Aorta (tissue), 5 donors: ENCODE measurements around the gene ESRRB. TPM values are rescaled to one million over a fixed set of nuclear protein-coding genes. Genes with fewer than 3 reads are reported as not detected.

Experiments
- ATAC-seq: fragments of 200-7000 bp; cut with Tn5 transposase; one replicate; pipeline ENCODE4 v1.9.1; 2022; ENCODE audit warnings: moderate library complexity; ENCODE audit not compliant: low FRiP score
- DNase-seq, 2 donors: peaks; one replicate each; pipeline ENCODE4 v3.0.0-alpha.2; 2020
- H3K27ac ChIP-seq, 2 donors: one replicate each; pipeline ENCODE4 v1.5.1; 2013; ENCODE audit warnings: low read length in 2 of 2, mild to moderate bottlenecking in 2 of 2, moderate library complexity in 2 of 2, control low read depth in 1 of 2, inconsistent platforms in 1 of 2, low read depth in 1 of 2
- H3K27me3 ChIP-seq, 2 donors: one replicate each; pipeline ENCODE4 v1.6.1; 2013; ENCODE audit warnings: control low read depth in 1 of 2, low read length in 1 of 2, mild to moderate bottlenecking in 1 of 2, moderate library complexity in 1 of 2; ENCODE audit not compliant: insufficient read depth in 2 of 2, control insufficient read depth in 1 of 2
- H3K36me3 ChIP-seq, 2 donors: one replicate each; pipeline ENCODE4 v1.6.1; 2013; ENCODE audit warnings: control low read depth in 1 of 2, low read length in 1 of 2, mild to moderate bottlenecking in 1 of 2; ENCODE audit not compliant: insufficient read depth in 2 of 2, control insufficient read depth in 1 of 2
- H3K4me1 ChIP-seq, 2 donors: one replicate each; pipeline ENCODE4 v1.6.1; 2013; ENCODE audit warnings: low read length in 2 of 2, control low read depth in 1 of 2, mild to moderate bottlenecking in 1 of 2, moderate library complexity in 1 of 2; ENCODE audit not compliant: insufficient read depth in 2 of 2, control insufficient read depth in 1 of 2
- H3K4me3 ChIP-seq, 2 donors: one replicate each; pipeline ENCODE4 v1.5.1; 2013; ENCODE audit warnings: low read length in 2 of 2, control low read depth in 1 of 2, mild to moderate bottlenecking in 1 of 2
- H3K9me3 ChIP-seq: one replicate; pipeline ENCODE4 v1.6.1; 2013; ENCODE audit warnings: mild to moderate bottlenecking, low read length; ENCODE audit not compliant: control insufficient read depth
- WGBS, 2 donors: extraction: QIAGEN DNeasy Blood & Tissue Kit; methylation state at CpG; one replicate each; pipeline ENCODE4 v1.1.7; 2013; 5-methylcytosine and 5-hydroxymethylcytosine counted together
- intact Hi-C, 2 donors: fragments of 100-400 bp; cut with DNase I; formaldehyde crosslinking; loops; one replicate each; pipeline versions ENCODE4 v1.14.2 to v1.15.0; 2022
- polyA plus RNA-seq, 2 donors: library from polyadenylated mRNA; stranded (reverse); fragments of 200-250 nt; gene quantifications; one replicate each; pipeline ENCODE4 v1.2.3, GENCODE V29; 2013
- total RNA-seq, 2 donors: library from RNA; stranded (reverse); fragmentation: NEBNext Ultra II Directional; extraction: Animal tissue kit (Norgen Biotek cat#: 25700); gene quantifications; one replicate each; pipeline ENCODE4 v1.2.1, GENCODE V29; 2021
- donor health status: healthy with polysubstance abuse.
- donor health status: Bipolar disorder and iron deficiency.
- donor health status: DM: no; HTN: no; CAD: no.
- donor health status: DM: no; HTN: no; CAD: no.
- donor health status: DM: yes; HTN: yes; CAD: no.

Gene ESRRB
- total and polyA plus RNA-seq, 4 donors = 0.23 to 0.52 (median 0.33) TPM; not detected in 1

- no peaks in the 10 kb centered on the region for H3K4me1 ChIP-seq
- intact Hi-C loops = no loop called here
- WGBS, 2 donors = 91 to 100% methylated on average over 1 of the region's 1 CpG
- DNase-seq (no peak), ATAC-seq (no peak)
- H3K36me3 ChIP-seq = no peaks in the 10 kb centered on the region
- no peaks in the 10 kb centered on the region for H3K9me3 ChIP-seq
- H3K4me3 ChIP-seq = no peak overlapping the region
- no peaks in the 10 kb centered on the region for H3K27me3 ChIP-seq
- H3K27ac ChIP-seq = no peak overlapping the region
These were observed 50.3 kb downstream of the ESRRB start for GRCh38 chr14:76426161-76426696.

DNA sequence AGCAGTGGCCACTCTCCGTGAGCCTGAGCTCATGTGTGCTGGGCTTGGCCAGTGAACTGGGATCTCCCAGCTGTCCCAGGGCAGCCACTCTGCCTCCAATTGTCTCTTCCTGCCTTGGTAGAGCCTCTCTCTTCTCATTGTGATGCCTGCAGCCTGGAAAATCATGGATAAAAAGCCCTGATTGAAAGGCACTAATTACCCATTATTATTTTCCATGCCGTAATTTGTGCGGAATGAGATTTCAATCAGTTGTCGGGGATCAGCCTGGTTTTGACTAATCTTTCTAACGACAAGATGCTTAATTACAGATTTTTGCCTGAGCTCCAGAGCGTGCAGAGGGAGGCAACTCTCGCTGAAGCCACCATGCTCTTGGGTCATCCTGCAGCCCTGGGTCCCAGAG, 52.7 kb downstream of the ESRRB start:
- Histone ChIP-seq H3K4me3 (no peak overlapping the region), H3K4me1 (no peaks in the 10 kb centered on the region), H3K27ac (no peak overlapping the region), H3K9me3 (no peaks in the 10 kb centered on the region), H3K27me3 (no peaks in the 10 kb centered on the region), H3K36me3 (no peaks in the 10 kb centered on the region)
- ATAC-seq (no peak), DNase-seq (no peak)
- WGBS, 2 donors = 71 to 74% methylated on average over 7 of the region's 7 CpGs
- intact Hi-C loops = no loop called here

DNA sequence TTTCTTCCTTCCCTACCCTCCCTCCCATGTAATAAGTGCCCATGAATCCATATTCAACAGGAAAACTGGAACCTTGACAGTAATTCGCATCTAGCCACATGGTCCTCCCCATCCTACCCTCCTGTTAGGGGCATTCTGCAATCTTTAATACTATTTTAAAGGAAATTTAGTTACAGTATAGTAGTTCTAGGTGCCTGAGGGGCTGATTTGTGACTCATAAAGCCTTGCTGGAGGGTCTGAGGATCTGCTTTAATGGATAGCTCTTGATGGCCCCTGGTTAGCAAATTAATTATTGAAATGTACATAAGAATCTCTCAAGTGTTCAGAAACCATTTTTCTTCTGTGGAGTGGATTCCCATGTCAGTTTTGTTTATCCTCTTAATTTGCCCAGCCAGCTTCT, 54.1 kb downstream of the ESRRB start:
- H3K4me1 ChIP-seq = no peaks in the 10 kb centered on the region
- ATAC-seq (no peak), DNase-seq (no peak)
- no peaks in the 10 kb centered on the region for H3K27me3 ChIP-seq
- H3K4me3 ChIP-seq = no peak overlapping the region
- H3K27ac ChIP-seq = no peak overlapping the region
- intact Hi-C loops = no loop called here
- 70 to 85% methylated on average over 1 of the region's 1 CpG for WGBS, 2 donors
- H3K9me3 ChIP-seq = no peaks in the 10 kb centered on the region
- no peaks in the 10 kb centered on the region for H3K36me3 ChIP-seq

DNA sequence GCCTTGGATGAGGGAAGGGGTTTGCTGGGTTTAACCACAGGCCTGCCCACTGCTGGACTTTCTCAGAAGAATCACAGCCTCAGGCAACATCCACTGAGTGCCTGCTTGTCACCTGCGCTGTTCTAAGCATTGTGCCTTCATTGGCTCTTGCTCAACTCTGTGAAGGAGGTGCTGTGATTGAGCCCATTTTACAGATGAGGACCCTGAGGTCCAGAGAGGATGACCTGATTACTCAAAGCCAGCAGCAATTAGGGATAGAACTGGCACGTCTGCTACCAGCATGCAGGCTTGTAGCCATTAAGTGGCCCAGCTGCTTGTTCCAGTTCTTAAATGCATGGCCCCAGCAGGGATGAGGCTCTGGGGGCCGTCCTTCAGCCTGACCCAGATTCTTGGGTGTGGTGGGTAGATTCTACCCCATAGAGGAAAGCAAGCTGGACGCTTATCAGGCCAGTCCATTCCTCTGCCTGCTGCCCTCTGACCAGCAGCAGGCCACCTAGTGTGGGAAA, 54.6 kb downstream of the ESRRB start:
- no peak overlapping the region for H3K4me3 ChIP-seq
- no peaks in the 10 kb centered on the region for H3K9me3 ChIP-seq
- DNase-seq = no peak
- intact Hi-C loops = no loop called here
- no peaks in the 10 kb centered on the region for H3K4me1 ChIP-seq
- no peak overlapping the region for H3K27ac ChIP-seq
- WGBS, 2 donors = 86 to 89% methylated on average over 4 of the region's 4 CpGs
- ATAC-seq = no peak
- no peaks in the 10 kb centered on the region for H3K36me3 ChIP-seq
- H3K27me3 ChIP-seq = no peaks in the 10 kb centered on the region

GRCh38 chr14:76431538-76431937, 55.6 kb downstream of the ESRRB start:
- Histone ChIP-seq H3K36me3 (no peaks in the 10 kb centered on the region), H3K4me1 (no peaks in the 10 kb centered on the region), H3K27ac (no peak overlapping the region), H3K27me3 (no peaks in the 10 kb centered on the region), H3K9me3 (no peaks in the 10 kb centered on the region), H3K4me3 (no peak overlapping the region)
- DNase-seq (no peak), ATAC-seq (no peak)
- intact Hi-C loops = no loop called here
- 81 to 89% methylated on average over 9 of the region's 9 CpGs for WGBS, 2 donors

GRCh38 chr14:76432827-76433752, 57.2 kb downstream of the ESRRB start:
- Histone ChIP-seq H3K36me3 (no peaks in the 10 kb centered on the region), H3K4me3 (no peak overlapping the region), H3K27ac (no peak overlapping the region), H3K4me1 (no peaks in the 10 kb centered on the region), H3K27me3 (no peaks in the 10 kb centered on the region), H3K9me3 (no peaks in the 10 kb centered on the region)
- DNase-seq = no peak
- WGBS, 2 donors = 65 to 67% methylated on average over 13 of the region's 13 CpGs
- intact Hi-C loops = no loop called here
- ATAC-seq = no peak

- ATAC-seq (no peak), DNase-seq (no peak)
- intact Hi-C loops = no loop called here
- Histone ChIP-seq H3K27me3 (no peaks in the 10 kb centered on the region), H3K9me3 (no peaks in the 10 kb centered on the region), H3K4me1 (no peaks in the 10 kb centered on the region), H3K4me3 (no peak overlapping the region), H3K27ac (no peak overlapping the region), H3K36me3 (no peaks in the 10 kb centered on the region)
- WGBS, 2 donors = 68 to 73% methylated on average over 9 of the region's 9 CpGs
These were observed 58.3 kb downstream of the ESRRB start for GRCh38 chr14:76434220-76434619.

- intact Hi-C loops = no loop called here
- peak; percentile 36 for ATAC-seq
- H3K4me1 ChIP-seq = no peaks in the 10 kb centered on the region
- H3K4me3 ChIP-seq = no peak overlapping the region
- DNase-seq = no peak
- H3K36me3 ChIP-seq = no peaks in the 10 kb centered on the region
- H3K27me3 ChIP-seq = no peaks in the 10 kb centered on the region
- no peaks in the 10 kb centered on the region for H3K9me3 ChIP-seq
- H3K27ac ChIP-seq = no peak overlapping the region
- 95 to 96% methylated on average over 32 to 33 of the region's 33 CpGs for WGBS, 2 donors
These were observed 63.4 kb downstream of the ESRRB start for GRCh38 chr14:76439237-76439775.
